Central memory CD8-positive, alpha-beta T cell (primary cell): ENCODE data around the gene OSBPL1A.

Experiments
- ATAC-seq: fragments of 150-1000 bp; cut with Tn5 transposase; replicated peaks from 2 replicates; pipeline ENCODE4 v1.10.0; 2022; ENCODE audit warnings: mild to moderate bottlenecking, moderate FRiP score, moderate number of reproducible peaks; ENCODE audit not compliant: poor library complexity, severe bottlenecking; ENCODE audit errors: extremely low read depth
- DNase-seq, 2 donors: peaks; one replicate each; pipeline ENCODE4 v3.0.0; 2021; ENCODE audit warnings: low spot score in 2 of 2
- H3K27ac Mint-ChIP-seq: one replicate; pipeline ENCODE4 v1.8.0; 2022; ENCODE audit warnings: low read depth, mild to moderate bottlenecking, moderate library complexity, mixed read lengths
- H3K27me3 Mint-ChIP-seq: one replicate; pipeline ENCODE4 v1.8.0; 2022; ENCODE audit warnings: mixed read lengths
- H3K36me3 Mint-ChIP-seq: one replicate; pipeline ENCODE4 v1.8.0; 2022; ENCODE audit warnings: mild to moderate bottlenecking, moderate library complexity, mixed read lengths; ENCODE audit not compliant: insufficient read depth
- H3K4me1 Mint-ChIP-seq: one replicate; pipeline ENCODE4 v1.8.0; 2022; ENCODE audit warnings: mixed read lengths
- H3K4me3 Mint-ChIP-seq: one replicate; pipeline ENCODE4 v1.8.0; 2022; ENCODE audit warnings: mild to moderate bottlenecking, moderate library complexity, mixed read lengths
- H3K9me3 Mint-ChIP-seq: one replicate; pipeline ENCODE4 v1.8.0; 2022; ENCODE audit warnings: mixed read lengths

The OSBPL1A gene

GRCh38 chr18:24246143-24246542 lies 151.5 kb downstream of the OSBPL1A start:
- Mint-ChIP-seq H3K27me3 (no peaks in the 10 kb centered on the region), H3K9me3 (no peaks in the 10 kb centered on the region), H3K27ac (no peak overlapping the region), H3K4me1 (no peaks in the 10 kb centered on the region), H3K36me3 (peaks cover 4% of the 10 kb centered on the region), H3K4me3 (no peak overlapping the region)
- DNase-seq (no peak), ATAC-seq (no peak)

GRCh38 chr18:24244698-24245097 lies 152.9 kb downstream of the OSBPL1A start:
- peaks cover 2% of the 10 kb centered on the region for H3K36me3 Mint-ChIP-seq
- H3K4me1 Mint-ChIP-seq = no peaks in the 10 kb centered on the region
- H3K9me3 Mint-ChIP-seq = no peaks in the 10 kb centered on the region
- ATAC-seq (no peak), DNase-seq (no peak)
- H3K27me3 Mint-ChIP-seq = no peaks in the 10 kb centered on the region
- H3K27ac Mint-ChIP-seq = no peak overlapping the region
- no peak overlapping the region for H3K4me3 Mint-ChIP-seq

- DNase-seq (no peak), ATAC-seq (no peak)
- no peaks in the 10 kb centered on the region for H3K9me3 Mint-ChIP-seq
- H3K4me3 Mint-ChIP-seq = no peak overlapping the region
- no peak overlapping the region for H3K27ac Mint-ChIP-seq
- no peaks in the 10 kb centered on the region for H3K27me3 Mint-ChIP-seq
- no peaks in the 10 kb centered on the region for H3K4me1 Mint-ChIP-seq
- H3K36me3 Mint-ChIP-seq = peaks cover 2% of the 10 kb centered on the region
These were observed 153.9 kb downstream of the OSBPL1A start for GRCh38 chr18:24243677-24244076.

GRCh38 chr18:24239341-24239740 lies 158.3 kb downstream of the OSBPL1A start:
- H3K36me3 Mint-ChIP-seq = peaks cover 2% of the 10 kb centered on the region
- no peaks in the 10 kb centered on the region for H3K27me3 Mint-ChIP-seq
- H3K27ac Mint-ChIP-seq = no peak overlapping the region
- H3K4me1 Mint-ChIP-seq = no peaks in the 10 kb centered on the region
- no peaks in the 10 kb centered on the region for H3K9me3 Mint-ChIP-seq
- DNase-seq (no peak), ATAC-seq (no peak)
- H3K4me3 Mint-ChIP-seq = no peak overlapping the region

GRCh38 chr18:24238387-24238786 lies 159.2 kb downstream of the OSBPL1A start:
- no peaks in the 10 kb centered on the region for H3K27me3 Mint-ChIP-seq
- ATAC-seq (no peak), DNase-seq (no peak)
- H3K4me1 Mint-ChIP-seq = no peaks in the 10 kb centered on the region
- H3K27ac Mint-ChIP-seq = no peak overlapping the region
- H3K36me3 Mint-ChIP-seq = peaks cover 2% of the 10 kb centered on the region
- H3K9me3 Mint-ChIP-seq = no peaks in the 10 kb centered on the region
- H3K4me3 Mint-ChIP-seq = no peak overlapping the region

GRCh38 chr18:24234850-24235418 lies 162.7 kb downstream of the OSBPL1A start:
- Mint-ChIP-seq H3K27ac (no peak overlapping the region), H3K36me3 (no peaks in the 10 kb centered on the region), H3K27me3 (no peaks in the 10 kb centered on the region), H3K9me3 (no peaks in the 10 kb centered on the region), H3K4me1 (no peaks in the 10 kb centered on the region), H3K4me3 (no peak overlapping the region)
- ATAC-seq (no peak), DNase-seq (no peak)

- H3K36me3 Mint-ChIP-seq = no peaks in the 10 kb centered on the region
- H3K27ac Mint-ChIP-seq = no peak overlapping the region
- no peak for ATAC-seq
- H3K9me3 Mint-ChIP-seq = no peaks in the 10 kb centered on the region
- no peak overlapping the region for H3K4me3 Mint-ChIP-seq
- no peaks in the 10 kb centered on the region for H3K27me3 Mint-ChIP-seq
- no peaks in the 10 kb centered on the region for H3K4me1 Mint-ChIP-seq
- DNase-seq = no peak
These were observed 163.3 kb downstream of the OSBPL1A start for GRCh38 chr18:24234330-24234729.

GRCh38 chr18:24232800-24233199 lies 164.8 kb downstream of the OSBPL1A start:
- no peaks in the 10 kb centered on the region for H3K9me3 Mint-ChIP-seq
- ATAC-seq (no peak), DNase-seq (no peak)
- H3K36me3 Mint-ChIP-seq = no peaks in the 10 kb centered on the region
- no peak overlapping the region for H3K4me3 Mint-ChIP-seq
- H3K4me1 Mint-ChIP-seq = no peaks in the 10 kb centered on the region
- H3K27ac Mint-ChIP-seq = no peak overlapping the region
- peaks cover 9% of the 10 kb centered on the region for H3K27me3 Mint-ChIP-seq

- H3K4me1 Mint-ChIP-seq = no peaks in the 10 kb centered on the region
- ATAC-seq = no peak
- no peak overlapping the region for H3K27ac Mint-ChIP-seq
- H3K9me3 Mint-ChIP-seq = no peaks in the 10 kb centered on the region
- H3K36me3 Mint-ChIP-seq = no peaks in the 10 kb centered on the region
- peaks cover 9% of the 10 kb centered on the region for H3K27me3 Mint-ChIP-seq
- DNase-seq = no peak
- H3K4me3 Mint-ChIP-seq = no peak overlapping the region
These were observed 165.6 kb downstream of the OSBPL1A start for GRCh38 chr18:24231773-24232735.

GRCh38 chr18:24230766-24231165 lies 166.9 kb downstream of the OSBPL1A start:
- DNase-seq (no peak), ATAC-seq (no peak)
- no peaks in the 10 kb centered on the region for H3K36me3 Mint-ChIP-seq
- H3K27ac Mint-ChIP-seq = no peak overlapping the region
- no peaks in the 10 kb centered on the region for H3K4me1 Mint-ChIP-seq
- no peaks in the 10 kb centered on the region for H3K9me3 Mint-ChIP-seq
- H3K27me3 Mint-ChIP-seq = peaks cover 9% of the 10 kb centered on the region
- H3K4me3 Mint-ChIP-seq = no peak overlapping the region

- H3K4me3 Mint-ChIP-seq = no peak overlapping the region
- DNase-seq = no peak
- peaks cover 9% of the 10 kb centered on the region for H3K27me3 Mint-ChIP-seq
- H3K4me1 Mint-ChIP-seq = no peaks in the 10 kb centered on the region
- H3K9me3 Mint-ChIP-seq = no peaks in the 10 kb centered on the region
- H3K27ac Mint-ChIP-seq = no peak overlapping the region
- no peak for ATAC-seq
- H3K36me3 Mint-ChIP-seq = no peaks in the 10 kb centered on the region
These were observed 169.0 kb downstream of the OSBPL1A start for GRCh38 chr18:24228667-24229041.

- no peak overlapping the region for H3K4me3 Mint-ChIP-seq
- DNase-seq (no peak), ATAC-seq (no peak)
- H3K27me3 Mint-ChIP-seq = peaks cover 9% of the 10 kb centered on the region
- no peaks in the 10 kb centered on the region for H3K9me3 Mint-ChIP-seq
- H3K4me1 Mint-ChIP-seq = no peaks in the 10 kb centered on the region
- H3K36me3 Mint-ChIP-seq = no peaks in the 10 kb centered on the region
- H3K27ac Mint-ChIP-seq = no peak overlapping the region
These were observed 169.5 kb downstream of the OSBPL1A start for GRCh38 chr18:24227977-24228666.

GRCh38 chr18:24220318-24220688 lies 177.3 kb downstream of the OSBPL1A start:
- no peaks in the 10 kb centered on the region for H3K27me3 Mint-ChIP-seq
- no peaks in the 10 kb centered on the region for H3K36me3 Mint-ChIP-seq
- no peaks in the 10 kb centered on the region for H3K4me1 Mint-ChIP-seq
- DNase-seq (no peak), ATAC-seq (no peak)
- H3K9me3 Mint-ChIP-seq = no peaks in the 10 kb centered on the region
- H3K27ac Mint-ChIP-seq = no peak overlapping the region
- no peak overlapping the region for H3K4me3 Mint-ChIP-seq
